Activated B cell treated with CpG ODN at 0.5 μM for 24 hours (primary cell): ENCODE results near the gene SIT1. TPM values are rescaled to one million over a fixed set of nuclear protein-coding genes. Genes with fewer than 3 reads are reported as not detected.
A peak's percentile ranks its signal among the peaks of the same experiment; 100 is the strongest.

Experiments
- ATAC-seq: fragments of 200-7000 bp; cut with Tn5 transposase; one replicate; pipeline ENCODE4 v1.10.0; 2021; ENCODE audit warnings: low read depth, mild to moderate bottlenecking, moderate library complexity
- CTCF ChIA-PET: fragments of 350-600 bp; sonication (Branson Sonifier 250); formaldehyde crosslinking; loops from one replicate; lab custom pipeline; 2021; ENCODE audit warnings: antibody characterized with exemption; lab: Charles Lee
- POLR2A ChIA-PET: fragments of 350-600 bp; sonication (Branson Sonifier 250); formaldehyde crosslinking; loops from one replicate; lab custom pipeline; 2021; ENCODE audit warnings: antibody characterized with exemption; lab: Charles Lee
- DNase-seq: peaks from one replicate; pipeline ENCODE4 v3.0.0; 2022
- H3K27ac Mint-ChIP-seq: one replicate; pipeline ENCODE4 v1.8.0; 2020; ENCODE audit warnings: mixed read lengths
- H3K27me3 Mint-ChIP-seq: one replicate; pipeline ENCODE4 v1.8.0; 2021; ENCODE audit warnings: mixed read lengths
- H3K36me3 Mint-ChIP-seq: one replicate; pipeline ENCODE4 v1.8.0; 2021; ENCODE audit warnings: low read depth, mixed read lengths
- H3K4me1 Mint-ChIP-seq: one replicate; pipeline ENCODE4 v1.8.0; 2021; ENCODE audit warnings: mixed read lengths
- H3K4me3 Mint-ChIP-seq: one replicate; pipeline ENCODE4 v1.8.0; 2020; ENCODE audit warnings: mild to moderate bottlenecking, mixed read lengths
- H3K9me3 Mint-ChIP-seq: one replicate; pipeline ENCODE4 v1.8.0; 2020; ENCODE audit warnings: mixed read lengths
- intact Hi-C: fragments of 100-400 bp; cut with micrococcal nuclease; formaldehyde crosslinking; loops from one replicate; pipeline ENCODE4 v1.15.1; 2024
- total RNA-seq: library from RNA; stranded (reverse); gene quantifications from 2 replicates; pipeline ENCODE4 v1.2.3, GENCODE V29; 2022
- TF ChIP-seq, protein P1 (sequence below): fragments of 200-600 bp; IDR thresholded peaks from one replicate; pipeline ENCODE4 v1.8.0; 2022; ENCODE audit warnings: antibody characterized with exemption, mild to moderate bottlenecking

SIT1 gene
- total RNA-seq, 1 donor from 2014 or later, result 27.5 TPM

GRCh38 chr9:35652829-35653209 is 2.1 kb upstream of the SIT1 start:
- TF ChIP-seq, protein P1, sequence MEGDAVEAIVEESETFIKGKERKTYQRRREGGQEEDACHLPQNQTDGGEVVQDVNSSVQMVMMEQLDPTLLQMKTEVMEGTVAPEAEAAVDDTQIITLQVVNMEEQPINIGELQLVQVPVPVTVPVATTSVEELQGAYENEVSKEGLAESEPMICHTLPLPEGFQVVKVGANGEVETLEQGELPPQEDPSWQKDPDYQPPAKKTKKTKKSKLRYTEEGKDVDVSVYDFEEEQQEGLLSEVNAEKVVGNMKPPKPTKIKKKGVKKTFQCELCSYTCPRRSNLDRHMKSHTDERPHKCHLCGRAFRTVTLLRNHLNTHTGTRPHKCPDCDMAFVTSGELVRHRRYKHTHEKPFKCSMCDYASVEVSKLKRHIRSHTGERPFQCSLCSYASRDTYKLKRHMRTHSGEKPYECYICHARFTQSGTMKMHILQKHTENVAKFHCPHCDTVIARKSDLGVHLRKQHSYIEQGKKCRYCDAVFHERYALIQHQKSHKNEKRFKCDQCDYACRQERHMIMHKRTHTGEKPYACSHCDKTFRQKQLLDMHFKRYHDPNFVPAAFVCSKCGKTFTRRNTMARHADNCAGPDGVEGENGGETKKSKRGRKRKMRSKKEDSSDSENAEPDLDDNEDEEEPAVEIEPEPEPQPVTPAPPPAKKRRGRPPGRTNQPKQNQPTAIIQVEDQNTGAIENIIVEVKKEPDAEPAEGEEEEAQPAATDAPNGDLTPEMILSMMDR, result no peak
- intact Hi-C loops, result no loop called here
- DNase-seq (no peak), ATAC-seq (no peak)
- Mint-ChIP-seq H3K36me3 (peaks cover 2% of the 10 kb centered on the region), H3K9me3 (no peaks in the 10 kb centered on the region), H3K27ac (peak overlapping the region; percentile 53), H3K4me3 (no peak overlapping the region), H3K27me3 (peaks cover 3% of the 10 kb centered on the region), H3K4me1 (peaks cover 80% of the 10 kb centered on the region)
- ChIA-PET CTCF (no interaction called here), POLR2A (interaction anchor here (0.7 to 18.0 kb wide), 3 partner anchors 9 to 66 kb away, joined by 3 to 549 read pairs (median 8); partner anchors contain the start of gene CD72)

DNA sequence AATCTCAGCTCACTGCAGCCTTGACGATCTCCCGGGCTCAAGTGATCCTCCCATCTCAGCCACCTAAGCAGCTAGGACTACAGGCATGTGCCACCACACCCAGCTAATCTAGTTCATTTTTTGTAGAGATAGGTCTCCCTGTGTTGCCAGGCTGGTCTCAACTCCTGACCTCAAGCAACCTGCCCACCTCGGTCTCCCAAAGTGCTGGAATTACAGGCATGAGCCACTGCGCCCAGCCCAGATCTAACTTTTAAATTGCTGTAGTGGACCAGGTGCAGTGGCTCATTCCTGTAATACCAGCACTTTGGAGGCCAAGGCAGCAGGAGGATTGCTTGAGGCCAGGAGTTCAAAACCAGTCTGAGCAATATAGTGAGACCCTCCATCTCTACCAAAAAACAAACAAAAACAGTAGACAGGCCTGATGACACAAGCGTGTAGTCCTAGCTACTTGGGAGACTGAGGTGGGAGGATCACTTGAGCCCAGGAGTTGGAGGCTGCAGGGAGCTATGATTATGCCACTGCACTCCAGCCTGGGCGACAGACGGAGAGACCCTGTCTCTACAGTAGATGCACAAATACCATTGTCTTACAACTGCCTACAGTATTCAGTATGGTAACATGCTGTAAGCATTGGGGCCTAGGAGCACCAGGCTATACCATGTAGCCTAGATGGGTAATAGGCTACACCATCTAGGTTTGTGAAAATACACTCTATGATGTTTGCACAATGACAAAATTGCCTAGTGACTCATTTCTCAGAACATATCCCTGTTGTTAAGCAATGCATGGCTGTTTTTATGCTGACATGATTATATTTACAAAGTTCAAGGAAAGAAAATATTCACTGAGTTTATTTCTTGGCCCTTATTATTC is 1.5 kb upstream of the SIT1 start:
- H3K27ac Mint-ChIP-seq, result peak overlapping the region; percentile 98
- POLR2A ChIA-PET, result interaction anchor here (0.6 to 18.0 kb wide), 3 partner anchors 37 to 987 kb away, joined by 3 to 549 read pairs (median 3); partner anchors contain the start of gene CD72
- CTCF ChIA-PET, result interaction anchor here (6.3 to 10.1 kb wide), 2 partner anchors 37 to 48 kb away, joined by 28 to 162 read pairs; partner anchors contain the start of genes CD72 and TESK1
- H3K36me3 Mint-ChIP-seq, result no peaks in the 10 kb centered on the region
- H3K9me3 Mint-ChIP-seq, result no peaks in the 10 kb centered on the region
- intact Hi-C loops, result no loop called here
- DNase-seq (no peak), ATAC-seq (no peak)
- peaks cover 80% of the 10 kb centered on the region for H3K4me1 Mint-ChIP-seq
- H3K27me3 Mint-ChIP-seq, result no peaks in the 10 kb centered on the region
- H3K4me3 Mint-ChIP-seq, result no peak overlapping the region
- TF ChIP-seq, protein P1, result no peak

- Mint-ChIP-seq H3K36me3 (peaks cover 7% of the 10 kb centered on the region), H3K4me1 (peaks cover 83% of the 10 kb centered on the region), H3K27ac (peak overlapping the region; percentile 98), H3K9me3 (no peaks in the 10 kb centered on the region), H3K4me3 (peak overlapping the region; percentile 85), H3K27me3 (no peaks in the 10 kb centered on the region)
- TF ChIP-seq, protein P1, result no peak
- ChIA-PET POLR2A (interaction anchor here (0.7 to 18.0 kb wide), 8 partner anchors 7 to 100 kb away, joined by 3 to 549 read pairs (median 6); partner anchors contain the start of genes ARHGEF39, CCDC107, CD72 and CREB3), CTCF (interaction anchor here (4.6 to 10.1 kb wide), 4 partner anchors 8 to 46 kb away, joined by 28 to 162 read pairs (median 37); partner anchors contain the start of genes CCDC107, CD72, RMRP and TESK1)
- intact Hi-C loops, result loop anchor here (5.0 kb wide), 1 partner anchor 98 kb away; the partner anchor contains the start of genes GBA2 and RGP1
- no peak for DNase-seq
- ATAC-seq, result no peak
These were observed 1.0 kb downstream of the SIT1 start for GRCh38 chr9:35649431-35650340.

DNA sequence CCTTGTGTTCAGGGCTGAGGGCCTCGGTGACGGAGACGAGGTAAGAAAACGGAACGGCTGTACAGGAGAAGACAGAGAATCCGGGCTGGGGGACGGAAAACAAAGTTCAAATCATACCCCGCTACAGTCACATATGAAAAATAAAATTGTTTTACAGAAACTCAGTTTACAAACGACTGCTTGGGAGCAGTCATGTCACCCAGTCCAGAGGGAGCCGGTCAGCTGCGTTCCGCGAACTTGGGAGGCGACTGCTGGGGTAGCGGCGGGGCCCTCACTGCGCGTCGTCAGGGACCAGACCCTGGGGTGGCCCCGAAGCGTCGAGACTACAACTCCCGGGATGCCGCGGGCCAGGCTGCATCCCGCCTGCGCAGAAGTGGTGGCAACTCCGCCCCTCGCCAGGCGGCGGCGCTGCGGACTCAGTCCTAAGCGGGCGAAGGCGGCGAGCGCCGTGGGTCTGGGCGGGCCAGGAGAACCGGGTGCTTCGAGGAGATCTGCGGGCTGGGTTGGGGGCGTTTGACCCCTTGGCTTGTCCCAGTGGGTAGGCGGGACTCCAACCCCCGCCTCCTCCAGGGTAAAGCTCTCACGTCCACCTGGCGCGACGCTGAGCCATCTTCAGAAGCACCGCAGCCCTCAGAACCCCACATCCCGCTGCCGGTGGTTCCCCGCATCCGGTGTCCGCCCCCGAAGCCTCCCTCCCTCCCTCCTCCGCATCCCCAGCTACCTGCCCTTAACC is 4.0 kb downstream of the SIT1 start:
- intact Hi-C loops, result loop anchor here (1.0 to 5.0 kb wide), 10 partner anchors 11 to 236 kb away; partner anchors contain the start of genes CREB3, GBA2, RGP1 and TLN1
- H3K36me3 Mint-ChIP-seq, result peaks cover 17% of the 10 kb centered on the region
- peak overlapping the region; percentile 98 for H3K27ac Mint-ChIP-seq
- H3K9me3 Mint-ChIP-seq, result no peaks in the 10 kb centered on the region
- ChIA-PET CTCF (interaction anchor here (0.6 to 10.1 kb wide), 17 partner anchors 8 to 180 kb away, joined by 3 to 162 read pairs (median 6); partner anchors contain the start of genes CCDC107, CD72, GBA2 and RGP1), POLR2A (interaction anchor here (0.6 to 18.0 kb wide), 28 partner anchors 10 to 1028 kb away, joined by 3 to 549 read pairs (median 5); partner anchors contain the start of genes ARHGEF39, CCDC107, CD72 and CREB3)
- TF ChIP-seq, protein P1, result peak; percentile 65
- H3K4me1 Mint-ChIP-seq, result peaks cover 90% of the 10 kb centered on the region
- no peaks in the 10 kb centered on the region for H3K27me3 Mint-ChIP-seq
- ATAC-seq (peak; percentile 88), DNase-seq (peak; percentile 94)
- H3K4me3 Mint-ChIP-seq, result peak overlapping the region; percentile 97
